C4-2B (cell line): Measurements from ENCODE around the gene NES.

ENCODE experiments used
- CTCF ChIP-seq: fragments of 450-650 bp; conservative IDR thresholded peaks from 2 replicates; pipeline ENCODE4 v1.5.1; 2017; ENCODE audit warnings: mild to moderate bottlenecking
- ZFX ChIP-seq: fragments of 450-650 bp; IDR thresholded peaks from 2 replicates; pipeline ENCODE4 v1.6.1; 2017

- TF ChIP-seq CTCF (no peak), ZFX (no peak)
Observed at GRCh38 chr1:156643778-156644092, 33.5 kb downstream of the NES start.
